ENCODE data around the gene IPCEF1.

IPCEF1 gene

DNA sequence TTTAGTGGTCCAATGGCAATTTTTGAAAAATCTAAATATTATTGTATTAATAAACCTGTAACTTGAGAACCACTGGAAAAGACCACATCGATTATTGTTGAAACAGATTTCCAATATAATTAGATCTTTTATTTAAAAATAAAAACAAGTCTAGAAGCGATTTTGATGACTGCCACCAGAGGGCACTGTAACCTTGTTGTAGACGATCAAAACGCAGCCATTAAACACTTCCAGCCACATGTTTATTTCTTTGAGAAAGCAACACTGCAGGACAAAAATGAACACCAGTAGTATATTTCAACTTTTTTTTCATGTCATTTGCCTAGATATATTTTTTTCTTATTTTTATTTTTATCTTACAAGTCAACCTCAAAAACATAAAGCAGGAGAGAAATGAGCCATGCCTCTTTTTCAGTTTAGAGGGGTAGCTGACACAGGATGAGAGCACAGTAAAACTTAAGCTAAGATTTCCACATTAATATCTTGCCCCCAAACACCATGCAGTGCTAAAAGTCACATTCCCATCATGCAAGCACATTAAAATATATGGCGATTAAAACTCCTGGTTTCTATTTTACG, 202.1 kb downstream of the IPCEF1 start:
- peak; percentile 79 for DNase-seq

DNA sequence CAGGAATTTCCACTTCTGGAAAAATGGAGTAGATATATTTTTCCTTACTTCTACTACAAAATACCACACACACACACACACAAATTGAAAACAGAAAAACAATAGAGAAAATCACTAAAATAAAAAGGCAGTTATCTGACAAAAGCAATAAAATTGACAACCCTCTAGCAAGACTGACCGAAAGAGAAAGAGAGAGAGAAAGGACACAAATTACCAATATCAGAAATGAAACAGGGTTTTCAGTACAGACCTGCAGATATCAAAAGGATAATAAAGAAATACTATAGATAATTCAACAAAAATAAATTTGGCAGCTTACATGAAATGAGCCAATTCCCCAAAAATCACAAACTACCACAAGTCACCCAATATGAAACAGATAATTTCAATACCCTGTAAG, 212.8 kb downstream of the IPCEF1 start:
- DNase-seq: no peak

DNA sequence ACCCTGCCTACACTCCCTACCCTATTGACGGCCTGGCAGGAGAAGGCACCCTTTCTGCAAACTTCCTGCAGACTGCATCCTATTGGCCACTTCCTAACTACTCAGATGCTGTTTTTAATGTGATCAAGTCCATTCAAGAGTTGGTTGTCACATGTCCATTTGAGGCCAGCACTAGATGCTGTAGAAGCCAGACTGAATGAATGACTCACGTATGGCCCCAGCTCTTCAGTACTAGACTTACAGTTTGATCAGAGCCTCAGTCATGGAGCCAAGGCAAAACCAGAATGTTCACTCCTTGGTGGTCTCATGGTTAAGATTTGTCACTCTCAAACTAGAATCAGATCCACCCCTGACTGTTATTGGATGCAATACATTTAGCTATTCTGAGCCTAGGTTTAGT, 215.9 kb downstream of the IPCEF1 start:
- DNase-seq: no peak

DNA sequence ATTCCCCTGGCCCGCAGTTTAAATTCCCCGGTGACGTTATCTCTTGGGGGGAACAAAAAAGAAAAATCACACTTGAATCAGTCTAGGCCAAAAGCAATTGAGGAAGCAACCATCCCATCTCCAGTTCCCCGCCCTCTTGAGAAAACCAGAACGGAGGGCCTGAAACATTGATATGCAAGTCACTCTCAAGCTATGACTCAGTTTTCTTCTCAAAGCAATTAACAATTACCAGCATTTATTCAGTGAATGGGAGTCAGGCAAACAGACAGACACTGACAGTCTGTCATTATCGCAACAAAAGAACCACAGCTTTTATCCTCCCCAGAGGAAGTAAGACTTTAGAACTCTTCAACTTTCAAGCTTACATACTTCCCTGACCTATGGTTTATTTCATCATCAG, 216.7 kb downstream of the IPCEF1 start:
- no peak for DNase-seq

DNA sequence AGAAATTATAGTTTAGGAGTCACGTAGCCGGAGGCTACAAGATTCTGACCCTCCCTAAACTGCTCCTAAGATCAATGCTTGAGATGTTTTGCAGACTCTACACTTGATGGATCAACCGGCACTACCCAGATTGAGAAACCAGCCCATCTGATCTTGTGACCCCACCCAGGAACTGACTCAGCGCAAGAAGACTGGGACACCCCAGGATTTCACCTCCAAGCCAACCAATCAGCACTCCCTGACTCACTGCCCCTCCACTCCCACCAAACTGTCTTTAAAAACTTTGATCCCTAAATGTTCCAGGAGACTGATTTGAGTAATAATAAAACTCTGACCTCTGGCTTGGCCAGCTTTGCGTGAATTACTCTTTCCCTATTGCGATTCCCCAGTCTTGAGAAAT, 217.8 kb downstream of the IPCEF1 start:
- DNase-seq: no peak

DNA sequence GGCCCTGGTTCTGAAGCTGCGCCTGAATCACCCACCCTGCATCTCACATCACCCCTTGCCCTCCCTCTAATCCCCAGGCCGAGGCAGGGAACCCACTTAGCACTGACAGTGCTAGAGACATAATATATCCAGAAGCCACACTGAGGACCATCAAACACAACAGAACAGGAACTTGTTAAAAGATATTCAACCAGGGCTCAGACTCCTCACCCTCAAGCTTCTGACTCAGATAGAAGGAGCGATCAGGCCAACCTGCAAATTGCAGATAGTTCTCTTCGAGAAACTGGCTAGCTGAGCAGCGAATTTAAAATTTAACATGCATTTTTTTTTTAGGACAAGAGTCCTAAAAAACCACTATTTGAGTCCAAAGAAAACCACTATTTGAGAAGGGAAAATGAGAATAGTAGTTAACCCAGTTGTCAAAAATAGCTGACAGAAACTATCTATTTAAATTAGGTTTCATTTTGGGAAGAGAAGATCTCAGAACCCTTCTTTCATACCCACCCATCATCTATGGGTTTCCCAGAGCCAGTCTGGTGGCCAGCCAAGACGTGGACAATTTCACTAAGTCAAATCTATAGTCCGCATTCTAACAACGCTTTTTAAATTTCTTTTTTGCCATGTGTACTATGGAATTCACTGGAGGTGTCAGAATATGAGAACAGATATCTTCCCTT, 222.0 kb downstream of the IPCEF1 start:
- no peak for DNase-seq

DNA sequence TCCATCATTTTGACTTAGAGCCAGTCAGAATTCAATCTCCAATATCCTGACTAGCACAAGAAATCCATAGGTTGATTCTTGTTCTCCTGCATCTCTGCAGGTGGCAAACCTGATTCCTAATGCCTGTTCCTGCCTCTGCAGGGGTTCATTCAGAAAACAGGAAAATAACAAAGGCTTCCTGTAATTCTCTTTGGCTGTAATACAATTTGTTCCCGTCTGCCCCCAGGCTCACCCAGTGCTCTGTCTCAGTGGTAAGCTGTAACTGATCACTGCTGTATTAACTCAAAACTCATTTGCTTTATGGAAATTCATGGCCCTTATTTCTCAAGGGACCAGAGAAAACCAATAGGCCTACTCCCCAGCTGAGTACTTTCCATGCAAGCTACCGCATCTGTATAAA, 228.9 kb downstream of the IPCEF1 start:
- DNase-seq: no peak

DNA sequence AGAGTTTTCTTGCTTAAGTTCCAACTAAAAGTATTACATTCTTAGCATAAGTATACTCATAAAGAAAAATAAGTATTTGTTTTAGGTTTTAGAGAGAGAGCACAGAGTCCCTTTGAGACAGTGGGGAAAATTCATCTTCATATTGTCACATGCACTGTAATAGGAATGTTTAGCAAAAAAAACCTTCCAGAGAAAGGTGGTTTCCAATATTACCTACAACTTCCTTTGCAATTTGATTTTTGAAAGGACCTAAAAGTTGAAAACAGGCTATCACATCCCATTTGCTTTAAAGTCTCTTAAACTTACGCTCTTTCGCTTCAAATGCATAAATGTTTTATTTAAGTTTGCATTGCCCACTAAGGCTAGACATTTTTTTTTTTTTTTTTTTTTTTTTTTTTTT, 231.2 kb downstream of the IPCEF1 start:
- DNase-seq: no peak

DNA sequence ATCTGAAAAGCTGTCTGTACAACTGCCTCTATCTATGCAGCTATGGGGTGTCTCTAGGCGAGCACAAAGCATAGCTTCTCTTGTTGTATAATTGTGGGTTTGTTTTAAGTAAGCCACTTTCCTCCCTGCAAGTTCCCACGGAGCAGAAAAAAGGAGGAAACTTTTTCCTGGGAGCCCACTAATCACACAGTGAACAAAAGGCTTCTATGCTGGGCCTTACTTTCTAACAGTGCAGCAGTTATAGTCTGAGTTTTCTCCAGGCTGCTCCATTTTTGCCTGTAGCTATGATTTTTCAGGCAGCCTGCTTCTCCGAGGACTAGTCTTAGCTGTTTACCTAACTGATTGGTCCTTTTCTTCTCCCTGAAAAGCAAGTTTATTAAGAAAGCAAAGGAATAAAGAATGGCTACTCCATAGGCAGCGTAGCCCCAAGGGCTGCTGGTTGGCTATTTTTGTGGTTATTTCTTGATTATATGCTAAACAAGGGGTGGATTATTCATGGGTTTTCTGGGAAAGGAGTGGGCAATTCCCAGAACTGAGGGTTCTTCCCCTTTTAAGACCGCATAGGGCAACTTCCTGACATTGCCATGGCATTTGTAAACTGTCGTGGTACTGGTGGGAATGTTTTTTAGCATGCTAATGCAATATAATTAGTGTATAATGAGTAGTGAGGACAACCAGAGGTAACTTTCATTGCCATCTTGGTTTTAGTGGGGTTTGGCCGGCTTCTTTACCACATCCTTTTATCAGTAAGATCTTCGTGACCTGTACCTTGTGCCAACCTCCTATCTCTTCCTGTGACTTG, 233.2 kb downstream of the IPCEF1 start:
- no peak for DNase-seq

DNA sequence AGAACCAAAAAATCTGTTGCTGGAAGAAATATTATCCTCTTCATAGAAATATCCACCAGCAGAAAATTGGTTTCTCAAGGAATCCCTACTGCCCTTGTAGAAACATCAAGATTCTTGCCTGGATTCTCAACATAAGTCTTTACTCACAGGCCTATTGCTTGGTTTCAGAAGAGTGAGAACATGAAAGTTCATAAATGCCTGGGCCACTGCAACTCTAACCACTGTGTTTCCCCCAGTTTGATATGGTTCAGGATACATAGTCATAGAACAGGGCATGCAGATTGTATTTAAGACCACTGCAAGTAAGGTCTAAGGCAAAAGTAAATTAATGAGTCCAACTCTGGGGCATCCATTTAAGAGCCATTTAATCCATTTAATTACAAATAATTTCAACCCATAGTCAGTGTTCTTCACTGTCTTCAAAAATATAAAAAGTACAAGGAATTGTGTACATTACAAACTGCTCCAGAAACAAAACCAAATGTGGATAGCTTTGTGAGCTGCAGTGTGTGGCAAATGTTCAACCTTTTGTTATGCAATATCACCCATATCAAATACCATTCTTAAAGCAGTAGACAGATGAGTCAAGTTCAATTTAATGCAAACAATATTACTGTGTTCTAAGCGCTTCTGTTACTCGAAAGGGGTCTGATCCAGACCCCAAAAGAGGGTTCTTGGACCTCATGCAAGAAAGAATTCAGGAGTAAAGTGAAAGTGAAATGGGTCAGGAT, 234.2 kb downstream of the IPCEF1 start:
- no peak for DNase-seq

DNA sequence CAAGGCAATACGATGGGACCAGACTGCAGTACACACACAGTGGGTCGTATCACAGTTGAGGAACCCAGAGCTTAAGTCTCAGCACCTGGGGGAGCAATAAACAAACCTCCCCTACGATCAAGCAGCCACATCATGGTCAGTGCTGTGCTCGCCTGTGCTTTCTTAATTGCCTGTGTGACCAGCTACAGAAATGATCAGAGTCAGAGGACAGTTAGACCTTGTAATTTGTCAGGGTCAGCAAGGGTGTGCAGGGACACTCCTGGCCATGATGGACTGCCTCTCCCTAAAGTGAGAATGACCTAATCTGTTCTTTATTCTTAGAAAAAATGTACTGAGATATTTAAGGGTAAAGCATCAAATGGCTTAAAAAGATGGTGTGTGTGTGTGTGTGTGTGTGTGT, 239.1 kb downstream of the IPCEF1 start:
- DNase-seq: no peak

DNA sequence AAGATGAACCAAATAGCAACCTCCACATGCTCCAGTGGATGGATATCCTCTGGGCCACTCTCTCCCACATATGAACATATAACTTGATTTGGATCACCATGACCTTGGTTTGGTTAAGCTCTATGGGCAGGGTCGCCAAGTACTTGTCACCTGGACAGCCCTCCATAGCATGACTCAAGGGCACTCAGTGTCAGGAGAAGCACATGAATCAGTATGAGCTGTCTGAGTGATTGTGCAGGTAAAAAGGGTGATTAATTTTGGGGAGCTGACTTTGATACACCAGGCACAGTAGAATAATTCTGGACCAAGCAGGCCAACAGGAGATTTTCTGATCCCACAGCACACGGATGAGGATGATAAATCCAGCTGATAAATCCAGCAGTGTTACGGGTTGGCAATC, 243.2 kb downstream of the IPCEF1 start:
- DNase-seq: no peak

DNA sequence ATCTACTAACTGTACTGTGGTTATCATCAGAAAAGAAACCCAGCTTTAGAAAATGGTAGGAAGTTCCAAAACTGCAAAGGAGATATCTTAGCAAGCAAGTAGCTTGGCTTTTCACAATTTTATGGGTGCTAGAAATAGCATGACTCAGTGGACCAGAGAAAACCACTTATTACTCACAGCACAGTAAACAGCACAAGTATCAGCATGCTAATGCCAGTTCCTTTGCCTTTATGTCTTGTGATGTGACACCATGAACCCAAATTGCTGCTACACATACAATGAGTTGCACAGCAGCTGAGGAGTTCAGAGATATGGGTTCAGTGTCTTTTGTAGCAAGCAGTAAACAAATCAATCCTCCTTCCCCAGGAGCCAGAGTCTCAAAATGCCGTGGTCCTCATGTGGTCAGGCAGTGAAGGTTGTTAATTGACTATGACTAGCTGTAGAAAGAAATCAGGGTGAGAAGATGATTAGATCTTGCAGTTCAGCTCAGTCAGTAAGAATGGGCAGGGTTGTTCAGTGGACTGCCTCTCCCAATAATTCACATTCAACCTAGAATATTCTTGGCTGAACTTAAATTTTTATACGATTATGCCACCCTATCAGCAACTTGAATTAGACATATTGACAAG, 244.3 kb downstream of the IPCEF1 start:
- DNase-seq: no peak

DNA sequence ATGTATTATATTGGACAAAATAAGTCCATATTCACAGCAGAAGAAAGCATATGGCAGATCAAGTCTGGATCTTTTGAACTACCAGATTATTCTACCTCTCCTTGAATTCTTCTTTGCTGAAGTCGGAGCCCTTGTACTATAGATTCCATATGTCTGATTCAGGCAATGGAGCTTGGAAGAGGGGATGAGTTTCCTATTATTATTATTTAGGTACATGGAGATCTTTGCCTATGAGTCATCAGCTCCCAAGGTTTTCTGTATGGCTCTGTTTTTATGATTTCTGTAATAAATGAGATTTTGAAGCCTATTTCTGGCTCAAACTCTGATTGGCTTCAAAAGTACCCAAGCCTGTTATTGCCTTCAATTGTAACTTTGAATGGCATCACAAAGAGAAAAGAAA, 245.6 kb downstream of the IPCEF1 start:
- DNase-seq: no peak

DNA sequence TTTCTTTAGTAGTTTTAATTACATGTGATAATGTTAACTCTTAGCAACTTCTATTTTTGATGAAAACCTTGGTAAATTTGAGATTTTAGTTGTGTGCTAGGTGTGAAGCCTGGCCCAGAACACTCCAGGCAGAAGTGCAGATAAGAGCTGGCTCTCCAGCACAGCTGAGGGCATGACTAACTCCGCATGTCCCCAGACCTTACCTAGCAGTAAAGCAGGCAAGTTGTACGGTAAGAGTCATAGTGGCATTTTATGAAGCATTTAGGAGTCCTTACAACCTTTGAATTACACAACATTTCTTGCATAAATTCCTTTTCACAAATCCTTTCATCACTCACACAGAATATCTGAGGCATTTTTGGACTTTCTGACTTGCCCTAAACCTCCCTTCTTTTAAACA, 250.4 kb downstream of the IPCEF1 start:
- no peak for DNase-seq
